Measurements from ENCODE around the gene ZKSCAN5. TPM values are rescaled to one million over a fixed set of nuclear protein-coding genes. Genes with fewer than 3 reads are reported as not detected.

The ZKSCAN5 gene
- total and polyA plus RNA-seq, 7 donors: 3.1 to 15.4 (median 9.3) TPM

DNA sequence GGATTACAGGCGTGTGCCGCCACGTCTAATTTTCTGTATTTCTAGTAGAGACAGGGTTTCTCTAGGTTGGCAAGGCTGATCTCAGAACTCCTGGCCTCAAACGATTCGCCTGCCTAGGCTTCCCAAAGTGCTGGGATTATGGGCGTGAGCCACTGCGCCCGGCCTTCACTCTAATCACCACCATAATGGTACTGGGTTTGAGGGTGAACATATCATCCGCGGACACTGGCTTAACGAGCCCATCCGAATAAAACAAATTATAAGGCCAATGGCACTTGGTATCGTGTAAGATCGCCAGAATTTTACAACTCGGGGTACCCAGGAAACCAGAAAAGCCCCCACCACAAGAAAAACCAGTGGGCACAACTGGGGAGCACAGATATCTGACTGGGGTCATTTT lies 46.9 kb downstream of the ZKSCAN5 start:
- Histone ChIP-seq H3K9me3 (peaks cover 17% of the 10 kb centered on the region), H3K36me3 (ENCODE audit: insufficient read depth in 1 of 2, low read depth in 1 of 2) (peaks cover 11 to 45% of the 10 kb centered on the region in 2 donors), H3K4me1 (peaks cover 15% of the 10 kb centered on the region), H3K4me3 (peak overlapping the region; percentile 80), H3K27me3 (ENCODE audit: insufficient read depth in 3 of 3, low read length in 2 of 3) (no peaks in the 10 kb centered on the region), H3K27ac (peak overlapping the region; percentile 88)
- ATAC-seq (peak in 3 of 4 donors; percentile 6 to 33 (median 18)), DNase-seq (no peak)
- intact Hi-C loops (cut with DNase I): loop anchor here (2.0 to 5.0 kb wide), 2 partner anchors 49 to 65 kb away; partner anchors contain the start of genes ZKSCAN5 (in 1 of the 2), ZNF394 (in 1 of the 2) and ZSCAN25 (in 1 of the 2)
- 5 to 8% (median 6%) methylated on average over 15 of the region's 15 CpGs for WGBS, 3 donors
- TF ChIP-seq, protein P1, sequence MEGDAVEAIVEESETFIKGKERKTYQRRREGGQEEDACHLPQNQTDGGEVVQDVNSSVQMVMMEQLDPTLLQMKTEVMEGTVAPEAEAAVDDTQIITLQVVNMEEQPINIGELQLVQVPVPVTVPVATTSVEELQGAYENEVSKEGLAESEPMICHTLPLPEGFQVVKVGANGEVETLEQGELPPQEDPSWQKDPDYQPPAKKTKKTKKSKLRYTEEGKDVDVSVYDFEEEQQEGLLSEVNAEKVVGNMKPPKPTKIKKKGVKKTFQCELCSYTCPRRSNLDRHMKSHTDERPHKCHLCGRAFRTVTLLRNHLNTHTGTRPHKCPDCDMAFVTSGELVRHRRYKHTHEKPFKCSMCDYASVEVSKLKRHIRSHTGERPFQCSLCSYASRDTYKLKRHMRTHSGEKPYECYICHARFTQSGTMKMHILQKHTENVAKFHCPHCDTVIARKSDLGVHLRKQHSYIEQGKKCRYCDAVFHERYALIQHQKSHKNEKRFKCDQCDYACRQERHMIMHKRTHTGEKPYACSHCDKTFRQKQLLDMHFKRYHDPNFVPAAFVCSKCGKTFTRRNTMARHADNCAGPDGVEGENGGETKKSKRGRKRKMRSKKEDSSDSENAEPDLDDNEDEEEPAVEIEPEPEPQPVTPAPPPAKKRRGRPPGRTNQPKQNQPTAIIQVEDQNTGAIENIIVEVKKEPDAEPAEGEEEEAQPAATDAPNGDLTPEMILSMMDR (IDR thresholded peaks at IDR 0.05): no peak

- Histone ChIP-seq H3K4me3 (peak within 1 kb of the TSS; percentile 80), H3K27me3 (ENCODE audit: insufficient read depth in 3 of 3, low read length in 2 of 3) (no peaks in the 10 kb centered on the region), H3K27ac (peak within 1 kb of the TSS; percentile 88), H3K9me3 (peaks cover 12% of the 10 kb centered on the region), H3K36me3 (ENCODE audit: insufficient read depth in 1 of 2, low read depth in 1 of 2) (peaks cover 11 to 50% of the 10 kb centered on the region in 2 donors), H3K4me1 (peaks cover 21% of the 10 kb centered on the region)
- WGBS, 3 donors: 0 to 1% (median 0%) methylated on average over 37 of the region's 37 CpGs
- TF ChIP-seq, protein P1 (IDR thresholded peaks at IDR 0.05): no peak
- DNase-seq (peak; percentile 89 to 94), ATAC-seq (peak; percentile 98 to 100 (median 99))
- intact Hi-C loops (cut with DNase I): loop anchor here (2.0 to 5.0 kb wide), 2 partner anchors 50 to 65 kb away; partner anchors contain the start of genes ZKSCAN5 (in 1 of the 2), ZNF394 (in 1 of the 2) and ZSCAN25 (in 1 of the 2)
These were observed 47.5 kb downstream of the ZKSCAN5 start, which contains the start of gene FAM200A for GRCh38 chr7:99551767-99552463. Gene FAM200A, minus strand, starts transcription at chr7:99552114. Its CDS starts 3,707 bp downstream, at chr7:99548407.

- peaks cover 1% of the 10 kb centered on the region for H3K9me3 ChIP-seq
- peaks cover 27% of the 10 kb centered on the region for H3K4me1 ChIP-seq
- TF ChIP-seq, protein P1 (IDR thresholded peaks at IDR 0.05): no peak
- no peak overlapping the region for H3K27ac ChIP-seq
- 78 to 84% (median 79%) methylated on average over 4 of the region's 4 CpGs for WGBS, 3 donors
- H3K27me3 ChIP-seq (ENCODE audit: insufficient read depth in 3 of 3, low read length in 2 of 3): no peaks in the 10 kb centered on the region
- DNase-seq (no peak), ATAC-seq (no peak)
- H3K4me3 ChIP-seq: no peak overlapping the region
- intact Hi-C loops (cut with DNase I): loop anchor here in 1 of 2 donors (5.0 kb wide), 1 partner anchor 51 kb away; the partner anchor contains the start of genes ZKSCAN5 and ZNF394
- peaks cover 5 to 42% of the 10 kb centered on the region in 2 donors for H3K36me3 ChIP-seq (ENCODE audit: insufficient read depth in 1 of 2, low read depth in 1 of 2)
These were observed 48.6 kb downstream of the ZKSCAN5 start for GRCh38 chr7:99553039-99553438.

GRCh38 chr7:99554939-99555338 lies 50.5 kb downstream of the ZKSCAN5 start:
- intact Hi-C loops (cut with DNase I): loop anchor here in 1 of 2 donors (5.0 kb wide), 1 partner anchor 53 kb away; the partner anchor contains the start of genes ZKSCAN5 and ZNF394
- Histone ChIP-seq H3K27ac (no peak overlapping the region), H3K36me3 (ENCODE audit: insufficient read depth in 1 of 2, low read depth in 1 of 2) (peaks cover 0 to 39% of the 10 kb centered on the region in 2 donors), H3K4me1 (peaks cover 32% of the 10 kb centered on the region), H3K9me3 (no peaks in the 10 kb centered on the region), H3K4me3 (no peak overlapping the region), H3K27me3 (ENCODE audit: insufficient read depth in 3 of 3, low read length in 2 of 3) (no peaks in the 10 kb centered on the region)
- DNase-seq: no peak
- TF ChIP-seq, protein P1 (IDR thresholded peaks at IDR 0.05): no peak
- ATAC-seq: no peak
- 66 to 74% (median 69%) methylated on average over 2 of the region's 2 CpGs for WGBS, 3 donors
